Gastroesophageal sphincter (tissue), 3 donors: ENCODE measurements around the gene COQ10B.

Source experiments
- POLR2A ChIP-seq, 2 donors: fragments of 450-650 bp; IDR thresholded peaks; one replicate each; pipeline ENCODE4 v1.6.1; 2017; ENCODE audit warnings: antibody characterized with exemption in 2 of 2, mild to moderate bottlenecking in 2 of 2, moderate library complexity in 1 of 2
- POLR2AphosphoS5 ChIP-seq: sonication (generic); formaldehyde crosslinking; IDR thresholded peaks from one replicate; pipeline ENCODE4 v1.6.1; 2017; ENCODE audit warnings: antibody characterized with exemption
- TF ChIP-seq, protein P1 (sequence below), 4 experiments: fragments of 200-600 bp in 2 of 4; fragments of 450-650 bp in 2 of 4; sonication (generic) in 1 of 4; IDR thresholded peaks; one replicate each; pipeline ENCODE4 v1.5.1; 2017 to 2019; ENCODE audit warnings: antibody characterized with exemption in 4 of 4, mild to moderate bottlenecking in 2 of 4, moderate library complexity in 2 of 4

DNA sequence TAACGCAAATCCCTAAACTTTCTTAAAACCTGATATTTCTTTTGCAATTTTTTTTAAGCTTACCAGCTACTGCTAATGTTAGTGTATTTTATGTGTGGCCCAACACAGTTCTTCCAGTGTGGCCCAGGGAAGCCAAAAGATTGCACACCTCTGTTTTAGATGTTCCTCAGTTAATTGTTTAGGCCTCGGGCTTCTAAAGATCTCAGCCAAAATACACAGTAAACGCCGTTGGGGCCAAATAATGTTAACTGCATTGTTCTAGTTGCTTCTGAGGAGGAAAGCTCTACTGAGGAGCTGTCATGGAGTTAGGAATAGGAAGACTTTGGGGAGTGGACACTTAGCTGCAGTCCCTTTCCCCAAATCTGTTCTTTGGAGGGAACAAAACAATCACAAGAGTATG lies 48.8 kb downstream of the COQ10B start:
- TF ChIP-seq, protein P1, sequence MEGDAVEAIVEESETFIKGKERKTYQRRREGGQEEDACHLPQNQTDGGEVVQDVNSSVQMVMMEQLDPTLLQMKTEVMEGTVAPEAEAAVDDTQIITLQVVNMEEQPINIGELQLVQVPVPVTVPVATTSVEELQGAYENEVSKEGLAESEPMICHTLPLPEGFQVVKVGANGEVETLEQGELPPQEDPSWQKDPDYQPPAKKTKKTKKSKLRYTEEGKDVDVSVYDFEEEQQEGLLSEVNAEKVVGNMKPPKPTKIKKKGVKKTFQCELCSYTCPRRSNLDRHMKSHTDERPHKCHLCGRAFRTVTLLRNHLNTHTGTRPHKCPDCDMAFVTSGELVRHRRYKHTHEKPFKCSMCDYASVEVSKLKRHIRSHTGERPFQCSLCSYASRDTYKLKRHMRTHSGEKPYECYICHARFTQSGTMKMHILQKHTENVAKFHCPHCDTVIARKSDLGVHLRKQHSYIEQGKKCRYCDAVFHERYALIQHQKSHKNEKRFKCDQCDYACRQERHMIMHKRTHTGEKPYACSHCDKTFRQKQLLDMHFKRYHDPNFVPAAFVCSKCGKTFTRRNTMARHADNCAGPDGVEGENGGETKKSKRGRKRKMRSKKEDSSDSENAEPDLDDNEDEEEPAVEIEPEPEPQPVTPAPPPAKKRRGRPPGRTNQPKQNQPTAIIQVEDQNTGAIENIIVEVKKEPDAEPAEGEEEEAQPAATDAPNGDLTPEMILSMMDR (IDR thresholded peaks at IDR 0.05): no peak
- TF ChIP-seq POLR2A (IDR thresholded peaks at IDR 0.05) (no peak), POLR2AphosphoS5 (no peak)
